Right lobe of liver (tissue), 4 donors: ENCODE measurements around the gene VAPB.

Source experiments
- CTCF ChIP-seq, 4 donors: fragments of 200-600 bp in 3 of 4; fragments of 450-650 bp in 1 of 4; IDR thresholded peaks; one replicate each; pipeline versions ENCODE4 v1.5.1 to v1.8.0; 2016 to 2022; ENCODE audit warnings: antibody characterized with exemption in 4 of 4, mild to moderate bottlenecking in 2 of 4
- POLR2A ChIP-seq: fragments of 450-650 bp; IDR thresholded peaks from one replicate; pipeline ENCODE4 v1.6.1; 2017; ENCODE audit warnings: antibody characterized with exemption, mild to moderate bottlenecking
- donor health status: DM: no; HTN: no; CAD: no.
- donor health status: DM: no; HTN: no; CAD: no.
- donor health status: DM: no; HTN: yes; CAD: no.

GRCh38 chr20:58498470-58499068 lies 109.5 kb downstream of the VAPB start:
- TF ChIP-seq CTCF (IDR thresholded peaks at IDR 0.05) (no peak), POLR2A (no peak)
